Natural killer cell treated with Interleukin-12 subunit alpha and Interleukin-12 subunit beta and Interleukin-15 and Interleukin-18, amount 100 ng/mL, for 72 hours (primary cell): Measurements from ENCODE around the gene JDP2. TPM values are rescaled to one million over a fixed set of nuclear protein-coding genes. Genes with fewer than 3 reads are reported as not detected.

Experiments used
- ATAC-seq, 2 donors: fragments of 150-1000 bp; cut with Tn5 transposase in 1 of 2; sonication (Bioruptor Pico), chemical (Tn5 transposase) in 1 of 2; 2 replicates each; pipeline ENCODE4 v1.10.0; 2021
- DNase-seq: peaks from one replicate; pipeline ENCODE4 v3.0.0; 2022; ENCODE audit warnings: low spot score
- H3K27ac Mint-ChIP-seq, 2 donors: 1 replicate in 1 of 2; 2 replicates in 1 of 2; pipeline ENCODE4 v1.8.0; 2022; ENCODE audit warnings: mixed read lengths in 2 of 2, mild to moderate bottlenecking in 1 of 2, moderate library complexity in 1 of 2
- H3K27me3 Mint-ChIP-seq, 2 donors: 1 replicate in 1 of 2; 2 replicates in 1 of 2; pipeline ENCODE4 v1.8.0; 2022; ENCODE audit warnings: mixed read lengths in 2 of 2
- H3K36me3 Mint-ChIP-seq: one replicate; pipeline ENCODE4 v1.8.0; 2022; ENCODE audit warnings: mixed read lengths
- H3K4me1 Mint-ChIP-seq, 2 donors: 1 replicate in 1 of 2; 2 replicates in 1 of 2; pipeline ENCODE4 v1.8.0; 2022; ENCODE audit warnings: low read depth in 2 of 2, mixed read lengths in 2 of 2, mild to moderate bottlenecking in 1 of 2
- H3K4me3 Mint-ChIP-seq: one replicate; pipeline ENCODE4 v1.8.0; 2022; ENCODE audit warnings: mixed read lengths
- H3K9me3 Mint-ChIP-seq: 2 replicates; pipeline ENCODE4 v1.8.0; 2022; ENCODE audit warnings: mixed read lengths
- total RNA-seq, 2 donors: library from RNA; stranded (reverse); gene quantifications; one replicate each; pipeline ENCODE4 v1.2.3, GENCODE V29; 2022

Gene JDP2
- total RNA-seq, 2 donors from 2014 or later: 0.61 to 0.83 TPM

- Mint-ChIP-seq H3K9me3 (no peaks in the 10 kb centered on the region), H3K36me3 (peaks cover 4% of the 10 kb centered on the region), H3K4me3 (no peak overlapping the region), H3K4me1 (peaks cover 0 to 16% of the 10 kb centered on the region in 2 donors), H3K27ac (no peak overlapping the region), H3K27me3 (peaks cover 16 to 30% of the 10 kb centered on the region in 2 donors)
- no peak for DNase-seq
- no peak for ATAC-seq
Measured at GRCh38 chr14:75424496-75424895, 3.3 kb upstream of the JDP2 start.

GRCh38 chr14:75425446-75425845, 2.4 kb upstream of the JDP2 start:
- DNase-seq (no peak), ATAC-seq (no peak)
- Mint-ChIP-seq H3K9me3 (no peaks in the 10 kb centered on the region), H3K4me3 (no peak overlapping the region), H3K27ac (no peak overlapping the region), H3K27me3 (peaks cover 20 to 34% of the 10 kb centered on the region in 2 donors), H3K4me1 (peaks cover 0 to 13% of the 10 kb centered on the region in 2 donors), H3K36me3 (peaks cover 4% of the 10 kb centered on the region)

DNA sequence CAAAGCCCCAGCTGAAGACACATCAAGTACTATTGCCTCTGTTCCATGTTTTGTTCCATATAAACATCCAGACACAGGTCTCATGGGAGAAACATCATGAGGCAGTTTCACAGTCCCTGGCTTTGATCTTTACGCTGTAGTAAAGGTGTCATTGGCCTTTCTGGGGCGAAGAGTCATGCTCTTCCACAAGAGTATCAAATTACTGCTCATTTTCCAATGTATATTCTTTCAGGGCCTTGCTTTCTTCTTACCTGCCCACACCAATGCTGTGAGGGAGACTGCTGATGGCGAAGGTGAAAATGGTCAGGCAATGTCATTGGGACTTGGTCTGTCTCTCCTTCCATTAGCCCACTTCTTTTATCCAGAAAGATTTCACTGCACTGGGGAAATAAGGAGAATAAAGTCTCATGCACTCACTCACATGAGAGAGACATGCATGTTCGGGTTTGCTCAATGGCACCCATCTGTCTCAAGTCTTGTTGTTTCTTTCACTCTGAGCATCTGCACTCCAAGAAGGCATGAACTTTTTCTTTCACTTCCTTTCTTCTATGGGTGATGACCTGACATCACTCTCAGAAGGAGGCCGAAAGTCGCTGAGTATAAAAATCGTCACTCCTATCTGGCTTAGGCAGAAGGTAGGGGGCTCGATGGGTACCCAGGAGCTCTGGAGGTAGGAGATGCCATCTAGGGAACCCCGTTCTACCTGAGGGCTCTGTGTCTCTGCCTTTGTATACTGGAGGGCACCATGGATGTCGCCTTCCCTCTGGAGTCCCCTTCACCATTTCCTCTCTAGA, 1.3 kb upstream of the JDP2 start:
- H3K9me3 Mint-ChIP-seq: no peaks in the 10 kb centered on the region
- DNase-seq (no peak), ATAC-seq (no peak)
- H3K36me3 Mint-ChIP-seq: peaks cover 4% of the 10 kb centered on the region
- peak overlapping the region; percentile 45 for H3K4me3 Mint-ChIP-seq
- peaks cover 20 to 34% of the 10 kb centered on the region in 2 donors for H3K27me3 Mint-ChIP-seq
- peaks cover 0 to 13% of the 10 kb centered on the region in 2 donors for H3K4me1 Mint-ChIP-seq
- no peak overlapping the region for H3K27ac Mint-ChIP-seq

GRCh38 chr14:75427126-75427481, 718 bp upstream of the JDP2 start:
- H3K27me3 Mint-ChIP-seq: peaks cover 20 to 31% of the 10 kb centered on the region in 2 donors
- H3K4me1 Mint-ChIP-seq: peaks cover 0 to 13% of the 10 kb centered on the region in 2 donors
- DNase-seq (no peak), ATAC-seq (peak; percentile 25 to 31)
- no peak overlapping the region for H3K27ac Mint-ChIP-seq
- H3K9me3 Mint-ChIP-seq: no peaks in the 10 kb centered on the region
- peak overlapping the region; percentile 45 for H3K4me3 Mint-ChIP-seq
- H3K36me3 Mint-ChIP-seq: peaks cover 4% of the 10 kb centered on the region

DNA sequence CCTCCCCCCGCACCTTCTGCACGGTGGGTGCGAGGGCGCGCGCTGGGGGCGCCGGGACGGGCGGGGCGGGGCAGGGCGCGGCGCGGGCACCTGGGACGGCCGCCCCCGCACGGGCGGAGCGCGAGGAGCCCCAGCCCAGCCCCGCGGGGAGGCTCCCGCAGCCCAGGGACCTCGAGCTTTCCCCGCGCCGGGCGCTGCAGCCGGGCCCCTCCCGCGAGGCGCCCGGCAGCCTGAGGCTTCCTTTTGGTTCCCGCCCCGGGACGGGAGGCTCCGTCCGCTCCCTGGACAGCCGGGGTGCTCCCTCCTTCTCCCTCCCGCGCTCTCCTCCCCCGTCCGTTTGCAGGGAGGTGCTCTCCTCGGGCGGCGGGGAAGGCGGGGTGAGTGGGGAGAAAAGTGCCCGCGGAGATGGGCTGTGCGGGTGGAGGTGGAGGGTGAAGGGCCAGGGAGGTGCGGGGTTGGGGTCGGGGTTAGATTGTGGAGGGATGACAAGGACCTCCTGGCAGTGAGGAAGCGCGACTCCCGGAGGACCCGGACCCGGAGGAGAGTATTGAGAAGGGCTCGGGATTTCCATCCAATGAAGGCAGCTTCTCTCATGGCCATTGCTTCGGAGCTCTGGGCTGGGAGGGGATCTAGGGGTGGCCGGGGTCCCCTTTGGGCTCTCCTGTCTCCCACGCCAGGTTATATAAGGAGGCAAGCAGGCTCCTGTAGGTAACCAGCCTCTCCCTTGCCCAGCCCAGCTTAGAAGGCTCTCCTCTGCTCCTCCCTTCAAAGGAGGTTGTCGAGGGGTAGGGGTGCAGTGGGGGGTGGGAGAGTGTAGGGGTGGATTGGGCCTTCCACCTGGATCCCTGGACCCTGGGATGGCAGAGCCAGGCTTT, 645 bp downstream of the JDP2 start:
- no peaks in the 10 kb centered on the region for H3K9me3 Mint-ChIP-seq
- ATAC-seq (peak; percentile 17 to 37), DNase-seq (no peak)
- H3K27ac Mint-ChIP-seq: no peak overlapping the region
- peak overlapping the region; percentile 50 for H3K4me3 Mint-ChIP-seq
- H3K4me1 Mint-ChIP-seq: peaks cover 0 to 13% of the 10 kb centered on the region in 2 donors
- H3K27me3 Mint-ChIP-seq: peaks cover 25 to 31% of the 10 kb centered on the region in 2 donors
- H3K36me3 Mint-ChIP-seq: peaks cover 4% of the 10 kb centered on the region

DNA sequence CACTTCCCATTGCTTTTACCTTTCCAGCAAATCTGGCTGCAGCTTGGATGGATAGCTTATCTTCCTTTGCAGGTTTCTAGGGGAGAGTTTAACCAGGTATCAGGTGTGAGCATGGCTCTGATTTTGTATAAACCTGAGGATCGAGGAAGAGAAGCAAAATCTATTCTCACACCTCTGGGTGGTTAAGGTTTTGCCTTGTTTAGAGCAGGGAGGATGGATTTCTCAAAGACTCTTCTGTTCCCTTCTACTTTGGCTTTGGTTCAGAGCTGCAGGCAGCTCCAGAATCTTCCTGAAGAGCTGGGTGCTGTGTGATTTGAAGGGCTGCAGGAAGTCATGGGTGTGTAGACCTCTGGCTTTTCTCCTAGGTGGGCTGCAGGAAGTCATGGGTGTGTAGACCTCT, 1.7 kb downstream of the JDP2 start:
- no peak overlapping the region for H3K27ac Mint-ChIP-seq
- DNase-seq: no peak
- ATAC-seq: no peak
- H3K4me1 Mint-ChIP-seq: peaks cover 0 to 13% of the 10 kb centered on the region in 2 donors
- no peaks in the 10 kb centered on the region for H3K9me3 Mint-ChIP-seq
- peaks cover 23 to 31% of the 10 kb centered on the region in 2 donors for H3K27me3 Mint-ChIP-seq
- H3K4me3 Mint-ChIP-seq: peak overlapping the region; percentile 3
- no peaks in the 10 kb centered on the region for H3K36me3 Mint-ChIP-seq

DNA sequence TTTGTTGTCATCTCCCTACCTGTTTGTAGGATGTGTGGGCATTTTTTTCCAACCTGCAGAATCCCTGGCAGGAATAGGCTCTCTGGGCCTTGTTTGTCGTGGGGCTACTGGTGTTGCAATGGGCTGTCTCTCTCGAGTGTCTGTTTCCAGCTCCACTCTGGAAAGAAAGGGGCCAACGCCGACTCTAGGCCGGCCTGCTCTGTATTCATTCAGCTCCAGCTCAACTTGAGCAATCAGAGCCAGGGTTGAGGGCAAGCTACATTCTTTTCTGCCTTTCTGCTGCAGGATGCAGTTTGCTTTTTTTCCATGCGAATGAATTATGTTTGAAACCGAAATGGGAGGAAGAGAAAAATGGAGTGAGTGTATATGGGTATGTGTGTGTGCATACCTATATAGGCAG, 2.3 kb downstream of the JDP2 start:
- no peak for DNase-seq
- Mint-ChIP-seq H3K36me3 (no peaks in the 10 kb centered on the region), H3K4me3 (peak overlapping the region; percentile 3), H3K9me3 (no peaks in the 10 kb centered on the region), H3K4me1 (peaks cover 0 to 13% of the 10 kb centered on the region in 2 donors), H3K27ac (no peak overlapping the region), H3K27me3 (peaks cover 23 to 31% of the 10 kb centered on the region in 2 donors)
- no peak for ATAC-seq

- Mint-ChIP-seq H3K9me3 (no peaks in the 10 kb centered on the region), H3K4me3 (no peak overlapping the region), H3K36me3 (no peaks in the 10 kb centered on the region), H3K27me3 (peaks cover 22 to 28% of the 10 kb centered on the region in 2 donors), H3K4me1 (peaks cover 0 to 13% of the 10 kb centered on the region in 2 donors), H3K27ac (no peak overlapping the region)
- no peak for ATAC-seq
- no peak for DNase-seq
Measured at GRCh38 chr14:75430526-75430925, 2.7 kb downstream of the JDP2 start.

GRCh38 chr14:75430976-75431375, 3.2 kb downstream of the JDP2 start:
- Mint-ChIP-seq H3K4me1 (peaks cover 0 to 10% of the 10 kb centered on the region in 2 donors), H3K9me3 (no peaks in the 10 kb centered on the region), H3K36me3 (no peaks in the 10 kb centered on the region), H3K4me3 (no peak overlapping the region), H3K27ac (no peak overlapping the region), H3K27me3 (peaks cover 18 to 23% of the 10 kb centered on the region in 2 donors)
- no peak for DNase-seq
- ATAC-seq: no peak

DNA sequence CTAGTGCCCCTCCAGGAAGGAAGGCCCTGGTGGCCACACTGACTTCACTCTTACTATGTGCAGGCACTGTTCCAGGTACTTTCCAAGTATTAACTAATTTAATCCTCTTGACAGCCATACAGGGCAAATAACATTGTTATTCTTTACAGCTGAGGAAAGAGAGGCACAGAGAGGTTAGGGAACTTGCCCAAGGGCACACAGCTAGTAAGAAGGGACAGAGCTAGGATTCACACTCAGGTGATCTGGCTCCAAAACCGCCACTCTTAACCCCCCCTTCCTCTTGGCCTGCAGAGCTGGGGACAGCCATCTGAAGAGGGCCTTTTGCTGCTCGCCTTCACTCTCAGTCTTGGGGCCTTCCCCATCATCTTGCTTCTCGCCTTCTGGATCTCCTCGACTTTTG, 4.0 kb downstream of the JDP2 start:
- Mint-ChIP-seq H3K4me1 (peaks cover 0 to 5% of the 10 kb centered on the region in 2 donors), H3K9me3 (no peaks in the 10 kb centered on the region), H3K27ac (no peak overlapping the region), H3K27me3 (peaks cover 14 to 15% of the 10 kb centered on the region in 2 donors), H3K36me3 (no peaks in the 10 kb centered on the region), H3K4me3 (no peak overlapping the region)
- no peak for ATAC-seq
- DNase-seq: no peak

- DNase-seq: no peak
- no peak overlapping the region for H3K27ac Mint-ChIP-seq
- no peaks in the 10 kb centered on the region for H3K9me3 Mint-ChIP-seq
- no peak for ATAC-seq
- H3K36me3 Mint-ChIP-seq: no peaks in the 10 kb centered on the region
- no peak overlapping the region for H3K4me3 Mint-ChIP-seq
- peaks cover 0 to 3% of the 10 kb centered on the region in 2 donors for H3K4me1 Mint-ChIP-seq
- H3K27me3 Mint-ChIP-seq: peaks cover 12 to 13% of the 10 kb centered on the region in 2 donors
Measured at GRCh38 chr14:75432411-75432810, 4.6 kb downstream of the JDP2 start.

- no peaks in the 10 kb centered on the region for H3K9me3 Mint-ChIP-seq
- H3K4me3 Mint-ChIP-seq: no peak overlapping the region
- no peak overlapping the region for H3K27ac Mint-ChIP-seq
- peaks cover 0 to 3% of the 10 kb centered on the region in 2 donors for H3K4me1 Mint-ChIP-seq
- no peak for DNase-seq
- H3K27me3 Mint-ChIP-seq: peaks cover 12 to 13% of the 10 kb centered on the region in 2 donors
- H3K36me3 Mint-ChIP-seq: no peaks in the 10 kb centered on the region
- ATAC-seq: no peak
Measured at GRCh38 chr14:75433631-75434071, 5.8 kb downstream of the JDP2 start.

DNA sequence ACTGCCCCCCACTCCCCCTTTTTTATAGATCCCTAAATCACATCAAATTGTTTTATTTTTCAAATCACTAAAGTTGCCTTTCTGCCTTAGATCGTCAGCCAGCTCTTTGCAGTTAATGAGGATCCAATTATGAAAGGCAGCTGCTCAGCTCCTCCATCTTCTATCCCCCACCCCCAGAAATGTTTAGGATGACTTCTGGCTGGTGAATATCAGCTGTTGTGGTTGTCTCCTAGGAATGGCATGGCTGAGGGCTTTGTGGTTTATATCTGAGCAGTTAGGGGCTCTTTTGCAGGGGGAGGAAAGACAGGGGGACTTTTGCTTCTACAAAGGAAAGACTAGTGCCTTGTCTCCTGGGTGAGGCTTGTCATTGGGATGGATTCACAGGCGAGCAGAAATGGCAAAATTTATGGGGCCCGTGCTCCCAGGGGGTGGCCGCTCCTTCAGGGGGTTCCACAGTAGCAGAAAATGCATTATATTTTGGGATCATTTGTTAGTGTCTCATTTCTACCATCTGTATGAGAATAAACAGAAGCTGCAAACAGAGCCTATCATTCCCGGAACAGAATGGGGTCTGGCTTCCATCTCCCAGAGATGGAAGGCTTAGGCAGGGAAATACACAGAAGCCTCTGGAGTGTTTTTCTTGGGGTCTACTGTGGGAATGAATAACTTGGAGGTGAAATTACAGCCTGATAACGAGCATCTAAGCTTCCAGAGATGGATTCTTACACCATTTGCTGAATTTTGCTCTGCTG, 6.5 kb downstream of the JDP2 start:
- Mint-ChIP-seq H3K27me3 (peaks cover 12% of the 10 kb centered on the region in 2 donors), H3K9me3 (no peaks in the 10 kb centered on the region), H3K36me3 (no peaks in the 10 kb centered on the region), H3K27ac (no peak overlapping the region), H3K4me1 (peaks cover 0 to 3% of the 10 kb centered on the region in 2 donors), H3K4me3 (no peak overlapping the region)
- ATAC-seq (no peak), DNase-seq (no peak)
